ENCODE data around the gene LRRC45.

The LRRC45 gene

DNA sequence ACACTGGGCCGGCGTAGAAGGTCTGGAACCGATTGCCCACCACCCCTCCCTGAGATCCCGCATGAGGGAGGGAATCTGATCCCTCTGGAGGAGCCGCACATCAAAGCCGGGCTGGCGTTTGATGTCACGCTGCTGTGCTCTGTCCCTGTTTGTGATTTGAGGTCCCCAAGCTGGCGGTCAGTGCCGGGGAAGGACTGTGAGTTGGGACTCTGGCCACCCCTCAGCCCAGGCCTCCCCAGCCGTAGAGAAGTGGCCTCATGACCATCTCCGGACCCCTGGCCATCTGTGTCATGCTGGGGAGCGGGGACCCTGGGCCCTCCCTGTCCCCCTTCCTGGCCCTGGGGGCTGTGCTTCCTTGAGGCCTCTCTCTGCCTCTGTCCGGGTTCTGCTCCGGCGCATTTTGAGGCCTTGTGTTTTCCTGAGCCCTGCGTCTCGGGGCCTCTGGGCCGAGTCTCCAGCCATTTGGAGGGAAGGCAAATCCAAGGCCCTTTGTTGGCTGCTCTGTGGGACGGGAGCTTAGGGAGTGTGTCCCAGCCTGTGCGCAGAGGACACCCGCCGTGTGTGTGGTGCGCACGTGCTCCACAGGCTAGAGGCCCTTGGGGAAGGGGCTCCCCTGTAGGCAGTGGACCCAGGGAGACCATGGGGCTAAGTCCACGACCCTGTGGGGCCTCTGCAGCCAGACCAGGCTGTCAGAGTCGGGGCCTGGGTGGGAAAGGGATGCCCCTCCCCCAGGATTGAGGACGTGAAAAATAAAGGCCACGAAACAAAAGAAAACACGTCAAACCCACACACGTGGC lies 30.6 kb upstream of the LRRC45 start:
- Histone ChIP-seq H3K36me3 (ENCODE audit: insufficient read depth, low read length) (no peaks in the 10 kb centered on the region), H3K27ac (no peak overlapping the region), H3K4me3 (no peak overlapping the region), H3K9ac (ENCODE audit: insufficient read length) (no peak overlapping the region), H3K9me3 (ENCODE audit: low read depth, low read length) (no peaks in the 10 kb centered on the region)
- TF ChIP-seq EZH2 (IDR thresholded peaks at IDR 0.05) (no peak), FOXP2 (optimal IDR thresholded peaks at IDR 0.05; ENCODE audit: control extremely low read depth, extremely low read length, insufficient read depth) (no peak), POLR2AphosphoS5 (IDR thresholded peaks at IDR 0.05; ENCODE audit: borderline replicate concordance, low read depth, low read length) (no peak)
- DNase-seq (ENCODE audit: low read depth, low spot score): no peak

- Histone ChIP-seq H3K9ac (ENCODE audit: insufficient read length) (no peak overlapping the region), H3K27ac (no peak overlapping the region), H3K4me3 (no peak overlapping the region), H3K36me3 (ENCODE audit: insufficient read depth, low read length) (no peaks in the 10 kb centered on the region), H3K9me3 (ENCODE audit: low read depth, low read length) (no peaks in the 10 kb centered on the region)
- no peak for DNase-seq (ENCODE audit: low read depth, low spot score)
- TF ChIP-seq FOXP2 (optimal IDR thresholded peaks at IDR 0.05; ENCODE audit: control extremely low read depth, extremely low read length, insufficient read depth) (no peak), EZH2 (IDR thresholded peaks at IDR 0.05) (no peak), POLR2AphosphoS5 (IDR thresholded peaks at IDR 0.05; ENCODE audit: borderline replicate concordance, low read depth, low read length) (no peak)
These were observed 29.1 kb upstream of the LRRC45 start for GRCh38 chr17:81993729-81994592.

DNA sequence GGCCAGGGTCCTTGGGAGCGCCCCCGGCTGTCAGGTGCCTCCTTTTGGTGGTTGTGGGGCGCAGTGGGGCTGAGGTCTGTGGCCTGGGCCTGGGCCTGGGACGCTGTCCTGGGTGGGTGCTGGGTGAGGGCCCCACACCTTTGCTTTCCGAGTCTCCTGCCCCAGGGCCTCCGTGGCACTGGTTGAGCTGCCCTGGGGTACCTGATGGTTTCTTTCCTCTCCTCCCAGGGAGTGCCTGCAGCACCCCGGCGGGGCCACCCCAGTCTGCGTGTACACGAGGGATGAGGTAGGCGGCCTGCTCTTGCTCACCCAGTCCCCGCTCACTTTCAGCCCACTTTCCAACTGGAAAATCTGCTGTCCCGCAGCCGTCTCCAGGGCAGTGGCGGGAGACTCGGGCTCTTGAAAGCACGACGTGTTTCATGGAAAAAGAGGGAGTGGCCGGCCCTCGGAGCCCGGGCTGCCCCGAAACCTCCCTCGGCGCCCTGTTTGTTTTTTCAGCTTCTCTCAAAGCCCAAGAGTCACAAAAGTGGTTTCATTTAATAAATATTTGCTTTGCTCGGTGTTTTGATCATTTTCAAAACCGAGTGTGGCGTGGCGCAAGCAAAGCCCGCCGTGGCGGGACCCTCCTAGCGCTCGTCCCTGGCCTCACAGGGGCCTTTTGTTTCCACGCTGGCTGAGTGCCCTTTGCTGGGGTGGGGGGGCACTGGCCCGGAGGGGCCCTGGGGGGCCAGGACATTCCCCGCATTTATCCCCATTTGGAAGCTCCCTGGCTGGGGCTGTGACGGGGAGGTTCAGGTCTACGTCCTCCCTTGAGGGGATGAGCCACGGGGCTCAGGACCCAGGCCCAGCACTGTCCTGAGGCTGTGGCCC lies 28.3 kb upstream of the LRRC45 start:
- peak overlapping the region; percentile 25; the same call in 1 of the 2 replicates for H3K27ac ChIP-seq
- no peak overlapping the region for H3K9ac ChIP-seq (ENCODE audit: insufficient read length)
- no peak for TF ChIP-seq FOXP2 (optimal IDR thresholded peaks at IDR 0.05; ENCODE audit: control extremely low read depth, extremely low read length, insufficient read depth)
- TF ChIP-seq EZH2 (IDR thresholded peaks at IDR 0.05): no peak
- no peak for TF ChIP-seq POLR2AphosphoS5 (IDR thresholded peaks at IDR 0.05; ENCODE audit: borderline replicate concordance, low read depth, low read length)
- no peak overlapping the region for H3K4me3 ChIP-seq
- no peaks in the 10 kb centered on the region for H3K9me3 ChIP-seq (ENCODE audit: low read depth, low read length)
- no peak for DNase-seq (ENCODE audit: low read depth, low spot score)
- no peaks in the 10 kb centered on the region for H3K36me3 ChIP-seq (ENCODE audit: insufficient read depth, low read length)

- Histone ChIP-seq H3K4me3 (no peak overlapping the region), H3K9me3 (ENCODE audit: low read depth, low read length) (no peaks in the 10 kb centered on the region), H3K9ac (ENCODE audit: insufficient read length) (no peak overlapping the region), H3K36me3 (ENCODE audit: insufficient read depth, low read length) (no peaks in the 10 kb centered on the region), H3K27ac (no peak overlapping the region)
- no peak for DNase-seq (ENCODE audit: low read depth, low spot score)
- TF ChIP-seq POLR2AphosphoS5 (IDR thresholded peaks at IDR 0.05; ENCODE audit: borderline replicate concordance, low read depth, low read length) (no peak), FOXP2 (optimal IDR thresholded peaks at IDR 0.05; ENCODE audit: control extremely low read depth, extremely low read length, insufficient read depth) (no peak), EZH2 (IDR thresholded peaks at IDR 0.05) (no peak)
These were observed 27.5 kb upstream of the LRRC45 start for GRCh38 chr17:81995463-81996231.

- no peak overlapping the region for H3K4me3 ChIP-seq
- H3K9me3 ChIP-seq (ENCODE audit: low read depth, low read length): no peaks in the 10 kb centered on the region
- no peak for DNase-seq (ENCODE audit: low read depth, low spot score)
- TF ChIP-seq EZH2 (IDR thresholded peaks at IDR 0.05): no peak
- TF ChIP-seq FOXP2 (optimal IDR thresholded peaks at IDR 0.05; ENCODE audit: control extremely low read depth, extremely low read length, insufficient read depth): no peak
- no peak for TF ChIP-seq POLR2AphosphoS5 (IDR thresholded peaks at IDR 0.05; ENCODE audit: borderline replicate concordance, low read depth, low read length)
- H3K36me3 ChIP-seq (ENCODE audit: insufficient read depth, low read length): no peaks in the 10 kb centered on the region
- H3K9ac ChIP-seq (ENCODE audit: insufficient read length): no peak overlapping the region
- no peak overlapping the region for H3K27ac ChIP-seq
These were observed 26.8 kb upstream of the LRRC45 start for GRCh38 chr17:81996232-81996756.

GRCh38 chr17:81996757-81997441 lies 26.2 kb upstream of the LRRC45 start:
- Histone ChIP-seq H3K9me3 (ENCODE audit: low read depth, low read length) (no peaks in the 10 kb centered on the region), H3K36me3 (ENCODE audit: insufficient read depth, low read length) (no peaks in the 10 kb centered on the region), H3K4me3 (no peak overlapping the region), H3K27ac (no peak overlapping the region), H3K9ac (ENCODE audit: insufficient read length) (no peak overlapping the region)
- no peak for DNase-seq (ENCODE audit: low read depth, low spot score)
- no peak for TF ChIP-seq FOXP2 (optimal IDR thresholded peaks at IDR 0.05; ENCODE audit: control extremely low read depth, extremely low read length, insufficient read depth)
- no peak for TF ChIP-seq EZH2 (IDR thresholded peaks at IDR 0.05)
- TF ChIP-seq POLR2AphosphoS5 (IDR thresholded peaks at IDR 0.05; ENCODE audit: borderline replicate concordance, low read depth, low read length): no peak

- Histone ChIP-seq H3K4me3 (no peak overlapping the region), H3K9me3 (ENCODE audit: low read depth, low read length) (no peaks in the 10 kb centered on the region), H3K9ac (ENCODE audit: insufficient read length) (no peak overlapping the region), H3K36me3 (ENCODE audit: insufficient read depth, low read length) (no peaks in the 10 kb centered on the region), H3K27ac (peak overlapping the region; percentile 36; the same call in 1 of the 2 replicates)
- DNase-seq (ENCODE audit: low read depth, low spot score): no peak
- no peak for TF ChIP-seq FOXP2 (optimal IDR thresholded peaks at IDR 0.05; ENCODE audit: control extremely low read depth, extremely low read length, insufficient read depth)
These were observed 24.9 kb upstream of the LRRC45 start for GRCh38 chr17:81998212-81998611.

Data from SK-N-MC (cell line).